ENCODE data around the gene ITPRIP.
A peak's percentile ranks its signal among the peaks of the same experiment; 100 is the strongest.

Gene ITPRIP

DNA sequence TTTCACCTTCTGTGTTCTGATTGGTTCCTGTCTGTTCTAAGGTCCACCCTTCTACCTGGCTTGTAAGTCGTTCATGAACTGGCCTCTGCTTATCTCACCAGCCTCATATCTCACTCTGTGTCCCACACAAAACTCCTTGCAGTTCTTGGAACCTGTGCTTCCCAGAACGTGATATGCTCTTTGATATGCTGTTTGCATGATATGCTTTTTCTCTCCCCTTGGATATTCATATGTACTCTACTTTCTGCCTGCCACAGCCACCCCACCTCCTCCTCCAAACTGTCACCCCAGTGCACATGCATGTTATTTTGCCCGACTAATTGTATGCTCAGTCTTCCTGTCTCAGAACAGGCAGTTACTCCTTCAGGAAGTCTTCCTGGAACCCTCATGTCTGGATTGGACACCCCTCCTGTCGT, 1.9 kb upstream of the ITPRIP start:
- DNase-seq, result peak; percentile 47

DNA sequence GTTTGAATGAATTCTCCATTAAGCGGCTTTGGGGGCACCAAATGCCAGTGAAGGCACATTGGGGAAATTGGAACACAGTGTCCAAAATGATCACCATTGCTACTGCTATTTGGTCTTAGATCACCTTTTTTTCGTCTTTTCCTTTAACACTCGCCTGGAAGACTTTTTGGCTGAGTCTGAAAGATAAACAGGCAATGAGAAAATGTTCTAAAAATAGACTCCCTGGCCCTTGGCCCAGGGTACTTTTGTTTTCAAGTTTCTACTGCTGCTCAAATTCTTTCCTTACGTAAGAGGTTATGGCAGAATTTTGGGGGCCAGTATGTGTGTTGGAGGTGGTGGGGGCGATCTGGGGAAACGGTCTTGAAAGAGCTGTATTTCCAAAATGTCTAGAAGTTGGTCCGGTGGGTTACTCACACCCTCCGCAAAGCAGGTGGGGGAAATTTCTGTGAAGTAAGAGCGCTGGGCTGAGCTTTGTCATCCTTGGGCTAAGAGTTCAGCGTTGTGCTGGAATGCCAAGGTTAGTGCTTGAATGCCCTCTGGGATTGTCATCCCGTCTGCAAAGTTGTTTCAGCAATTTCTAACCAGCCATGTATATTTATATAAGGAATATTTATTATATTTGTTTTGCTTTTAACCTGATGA, 1.3 kb upstream of the ITPRIP start:
- peak; percentile 51 for DNase-seq

DNA sequence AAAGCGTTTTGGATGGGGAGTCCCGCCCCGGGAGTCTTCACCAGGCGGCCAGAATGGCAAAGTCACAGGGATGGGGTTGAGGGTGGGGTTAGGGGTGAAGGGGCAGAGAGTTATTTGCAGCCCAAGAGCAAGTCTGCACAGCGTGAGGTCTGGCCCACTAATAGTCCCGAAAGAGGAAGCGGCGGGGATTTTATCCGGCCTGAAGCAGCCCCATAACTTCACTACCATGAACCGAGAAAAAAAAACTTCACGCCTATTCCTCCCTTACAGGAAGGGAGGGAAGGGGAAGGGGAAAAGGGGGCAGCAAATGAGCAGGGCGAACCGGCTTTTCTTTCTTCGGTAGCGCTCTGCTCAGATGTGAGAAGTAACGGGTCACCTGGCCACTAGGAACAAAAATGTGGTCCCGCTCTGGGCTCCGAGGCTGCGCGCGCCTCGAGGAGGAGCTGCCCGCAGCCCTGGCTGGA, 712 bp downstream of the ITPRIP start:
- DNase-seq, result peak; percentile 77

DNA sequence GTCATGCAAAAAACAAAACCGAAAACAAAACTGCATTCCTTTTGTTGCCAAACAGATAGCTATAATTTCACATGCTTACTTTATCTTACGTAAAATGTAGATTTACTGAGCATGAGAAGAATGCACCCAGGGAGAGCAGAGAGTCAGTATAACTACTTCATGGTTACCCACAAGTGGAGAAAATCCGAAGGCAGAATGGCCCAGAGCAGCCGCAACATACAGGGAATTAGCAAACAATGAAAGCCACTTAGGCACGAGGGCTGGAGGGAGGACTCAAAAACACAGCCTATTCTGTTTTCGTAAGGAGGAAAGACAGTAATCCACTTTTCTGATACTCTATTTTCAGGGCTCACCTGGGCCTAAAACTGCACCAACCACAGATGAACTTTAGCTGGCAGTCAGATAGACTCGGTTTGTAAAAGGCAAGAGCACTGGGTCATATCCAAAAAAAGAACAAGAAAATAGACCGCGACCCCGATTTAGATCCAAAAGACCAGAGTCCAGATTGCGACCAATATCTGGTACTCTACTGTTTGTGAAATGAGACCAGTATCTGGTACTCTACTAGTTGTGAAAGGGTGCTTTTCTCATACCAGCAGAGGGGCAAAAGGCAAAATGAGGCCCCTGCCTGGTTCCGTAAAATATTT, 1.3 kb downstream of the ITPRIP start:
- DNase-seq, result peak; percentile 52

DNA sequence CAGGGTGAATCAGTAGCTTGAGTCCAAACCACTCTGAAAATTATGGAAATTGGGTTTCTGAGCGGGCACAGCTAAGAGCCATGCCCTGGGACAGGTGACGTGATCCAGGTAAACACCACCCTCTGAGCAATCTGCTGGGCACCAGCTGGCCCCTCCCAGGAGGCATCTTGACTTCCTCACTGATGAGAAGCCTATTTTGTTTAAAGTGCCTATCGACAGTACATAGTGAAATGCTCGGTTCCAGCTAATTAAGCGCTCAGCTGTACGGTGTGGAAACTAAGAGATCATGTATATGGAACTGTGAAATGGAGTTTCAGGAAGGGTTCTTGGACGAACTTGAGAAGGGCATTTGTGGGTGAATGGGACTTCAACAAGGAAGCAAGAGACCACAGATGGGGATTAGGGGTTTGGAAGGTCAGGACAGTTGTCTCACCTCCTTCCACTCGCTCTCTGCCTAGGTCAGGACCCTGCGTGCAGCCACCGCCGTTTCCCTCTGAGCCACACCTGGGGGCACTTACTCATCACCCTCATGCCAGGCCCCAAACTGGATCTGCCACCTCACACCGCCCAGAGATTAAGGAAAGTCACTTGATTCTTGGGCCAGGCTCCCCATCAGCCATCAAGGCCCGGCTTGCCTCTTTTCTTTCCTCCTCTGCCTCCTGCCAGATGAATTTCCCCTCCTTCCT, 3.2 kb downstream of the ITPRIP start:
- peak; percentile 45 for DNase-seq

DNA sequence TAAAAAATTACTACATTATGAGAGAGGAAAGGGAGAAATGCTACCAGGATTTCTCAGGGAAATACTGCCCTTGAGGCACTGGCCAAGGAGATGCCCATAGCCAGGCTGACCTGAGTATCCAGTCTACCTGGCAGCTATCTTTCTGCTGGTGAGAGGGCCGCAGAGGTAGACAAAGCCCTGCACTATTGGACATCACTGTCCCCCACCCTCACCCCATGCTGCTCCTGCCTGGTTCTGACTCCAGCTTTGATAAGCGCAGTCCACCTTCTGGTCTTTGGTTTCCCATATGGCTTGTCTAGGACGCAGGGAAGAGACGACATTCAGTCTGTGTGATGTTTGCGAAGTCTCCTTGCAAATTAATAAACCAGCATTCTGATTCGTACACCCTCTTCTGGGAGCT, 3.7 kb downstream of the ITPRIP start:
- DNase-seq, result no peak

DNA sequence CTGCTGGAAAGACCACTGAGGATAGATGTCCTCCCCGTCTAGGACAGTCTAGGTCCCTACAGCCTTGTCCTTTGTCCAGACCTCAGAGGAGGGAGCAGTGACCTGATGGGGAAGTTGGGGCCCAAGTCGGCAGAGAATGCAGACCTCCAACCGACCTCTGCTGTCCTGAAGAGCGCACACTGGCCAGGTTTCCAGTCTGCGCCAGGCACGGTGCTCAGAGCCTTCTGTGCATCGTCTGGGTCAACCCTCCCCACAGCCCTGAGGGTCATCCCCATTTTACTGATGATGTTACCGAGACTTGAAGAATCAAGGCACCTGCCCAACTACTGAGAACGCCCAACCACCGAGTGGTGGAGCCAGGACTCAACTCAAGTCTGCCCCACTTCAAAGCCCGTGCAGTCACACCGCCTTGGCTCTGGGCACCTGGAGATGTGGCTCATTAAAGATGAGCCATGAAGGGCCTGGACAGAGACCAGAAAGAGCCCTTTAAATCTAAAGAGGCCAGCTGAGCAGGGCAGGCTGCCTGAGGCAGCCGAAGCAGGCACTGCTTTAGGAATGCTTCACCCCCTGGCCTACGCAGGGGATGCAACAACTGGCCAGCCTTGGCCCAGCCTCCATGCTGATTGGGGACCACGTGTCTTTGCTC, 4.4 kb downstream of the ITPRIP start:
- peak; percentile 42 for DNase-seq

DNA sequence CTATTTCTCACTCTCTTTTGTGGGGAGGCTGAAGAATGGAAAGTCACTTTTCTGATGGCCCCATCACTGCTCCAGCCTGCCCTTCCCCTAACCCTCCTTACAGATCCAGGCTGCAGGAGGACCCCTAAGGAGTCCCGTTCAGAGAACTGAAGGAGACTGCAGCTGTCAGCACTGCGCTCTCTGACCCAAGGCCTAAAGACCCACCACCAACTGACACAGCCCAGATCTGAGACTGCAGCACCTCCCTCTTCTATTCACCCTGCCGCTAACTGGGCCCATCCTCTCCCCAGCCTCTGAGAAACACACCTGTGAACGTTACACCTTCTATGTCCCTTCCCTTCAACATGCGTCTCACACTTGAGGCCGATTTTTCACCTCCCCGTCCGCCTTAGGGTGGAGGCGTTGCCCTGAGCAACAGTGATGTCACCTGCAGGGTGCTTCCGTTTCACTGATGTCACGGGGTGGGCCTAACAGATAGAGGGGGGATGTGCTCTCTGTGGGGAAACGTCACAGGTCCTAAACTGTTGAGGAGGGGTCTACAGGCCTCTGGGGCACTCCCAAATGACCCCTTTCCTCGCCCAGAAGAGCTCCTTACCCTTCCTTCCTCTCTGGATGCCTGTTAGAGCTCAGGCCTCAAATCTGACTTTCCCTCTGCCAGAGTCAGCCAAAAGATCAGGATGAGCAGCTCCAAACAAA, 5.1 kb downstream of the ITPRIP start:
- peak; percentile 40 for DNase-seq

DNA sequence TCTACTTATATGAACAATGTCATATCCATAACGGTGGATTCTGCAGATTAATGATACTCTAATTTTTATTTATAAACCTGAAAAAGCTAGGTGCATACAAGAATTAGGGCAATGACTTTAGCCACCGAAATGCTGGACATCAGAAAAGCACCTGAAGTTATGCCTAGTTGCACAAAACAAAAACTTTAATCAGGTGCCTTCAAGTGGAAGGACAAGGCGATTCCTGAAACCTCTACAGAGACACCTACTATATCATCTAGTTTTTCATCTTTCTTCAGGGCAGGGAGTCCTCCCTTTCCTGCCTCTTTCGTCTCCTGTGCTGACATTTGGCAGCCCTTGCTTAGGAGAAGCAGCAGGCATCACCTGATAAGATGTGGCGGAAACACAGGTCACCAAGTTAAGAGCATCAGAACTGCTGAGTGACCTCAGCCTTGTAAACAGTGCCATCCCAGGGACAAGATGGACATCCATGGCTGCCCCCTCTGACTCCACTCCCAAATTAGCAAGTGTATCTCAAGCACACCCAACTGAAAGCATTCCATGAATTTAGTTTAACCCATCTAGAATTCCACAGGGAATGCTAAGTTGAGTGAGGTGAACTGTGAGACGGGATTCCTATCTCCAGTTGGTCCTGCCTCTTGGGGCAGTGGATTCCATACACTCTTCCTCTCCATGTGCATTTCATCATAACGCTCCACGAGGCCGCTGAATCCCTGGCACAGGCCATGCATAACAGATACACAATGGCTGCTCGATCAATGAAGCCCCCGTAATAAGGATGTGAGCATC, 5.8 kb downstream of the ITPRIP start:
- DNase-seq, result peak; percentile 64

DNA sequence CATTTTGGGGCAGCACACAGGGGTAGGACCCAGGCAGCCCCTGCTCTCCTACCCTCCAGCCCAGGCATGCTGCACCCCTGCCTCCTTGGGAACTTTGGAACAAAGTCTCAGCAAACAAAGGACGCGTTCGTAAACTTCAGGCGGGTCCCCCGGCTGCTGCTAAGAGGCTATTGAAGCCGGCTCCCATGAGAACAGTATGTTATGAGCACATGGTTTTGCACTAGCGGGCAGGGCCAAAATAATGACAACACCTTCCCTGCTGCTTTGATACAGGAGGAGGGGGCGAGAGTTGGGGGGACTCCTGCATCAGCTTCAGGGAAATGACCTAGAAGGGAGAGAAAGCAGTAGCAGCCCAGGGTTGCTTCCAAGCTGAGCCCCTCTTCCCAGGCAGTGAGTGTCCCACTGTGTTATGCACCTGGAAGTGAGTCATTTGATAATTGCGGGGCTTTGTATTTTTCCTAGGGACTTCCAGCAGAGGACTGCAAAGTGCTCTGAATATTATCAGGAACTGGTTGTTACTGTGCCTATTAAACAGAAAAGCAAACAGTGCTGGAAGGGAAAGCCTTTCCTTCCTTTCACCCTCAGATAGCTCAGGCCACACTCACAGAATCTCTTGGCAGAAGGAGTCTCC, 6.9 kb downstream of the ITPRIP start:
- DNase-seq, result peak; percentile 87

DNA sequence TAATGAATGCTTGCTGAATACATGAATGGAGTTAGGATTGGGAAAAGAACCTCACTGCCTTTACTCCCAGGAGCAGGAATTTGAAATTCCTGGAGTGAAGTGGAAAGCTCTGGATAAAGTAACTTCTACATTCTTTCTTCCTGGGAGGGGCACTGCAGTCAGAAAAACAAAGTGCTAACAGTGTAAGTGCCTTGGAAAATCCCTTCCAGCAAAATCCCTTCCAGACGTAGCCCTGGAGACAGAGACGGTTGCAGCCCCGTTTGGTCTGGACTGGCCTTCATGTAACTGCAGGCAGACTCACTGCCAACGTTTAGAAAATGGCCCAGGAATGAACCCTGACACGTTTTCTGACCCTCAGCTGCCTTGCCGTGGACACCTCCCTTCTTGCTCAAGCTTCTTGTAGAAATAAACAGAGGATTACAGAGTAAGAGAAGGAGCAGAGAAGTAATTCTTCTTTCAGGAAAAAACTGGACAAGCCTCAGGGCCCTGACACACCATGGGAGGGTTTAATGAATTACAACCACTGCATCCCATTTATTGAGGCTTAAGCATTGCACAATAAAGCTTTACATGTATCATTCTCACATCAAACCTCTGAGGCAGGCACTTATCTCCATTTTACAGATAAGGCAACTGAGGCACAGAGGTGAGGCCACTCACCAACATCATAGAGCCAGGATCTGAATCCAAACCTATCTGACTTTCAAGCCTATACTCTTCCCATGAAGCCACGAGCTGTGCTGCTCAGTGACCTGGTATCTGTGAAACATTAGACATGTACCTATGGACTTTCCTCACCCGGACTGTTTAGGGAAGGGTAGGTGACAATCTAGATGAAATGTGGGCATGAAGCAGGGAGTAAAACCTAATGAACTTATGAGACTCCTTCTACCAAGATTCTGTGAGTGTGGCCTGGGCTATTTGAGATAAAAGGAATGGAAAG, 7.8 kb downstream of the ITPRIP start:
- peak; percentile 95 for DNase-seq

DNA sequence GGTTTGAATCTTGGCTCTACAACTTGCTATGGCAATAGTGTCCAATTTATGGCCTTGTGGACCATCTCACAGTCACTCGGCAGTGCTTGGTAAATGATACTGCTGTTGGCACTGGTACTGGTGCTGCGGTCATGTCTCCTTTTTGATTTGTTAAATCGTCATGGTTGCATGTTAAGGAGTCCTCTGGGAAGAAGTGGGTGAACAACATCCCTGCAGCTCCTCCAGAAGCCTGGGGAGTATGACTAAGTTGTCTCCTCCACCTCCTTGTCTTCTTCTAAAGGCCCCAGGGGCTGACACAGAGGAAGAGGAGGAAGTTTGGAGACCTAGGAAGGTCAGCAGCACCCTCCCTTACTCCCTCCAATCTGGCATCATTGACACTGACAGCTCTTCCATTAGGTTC, 8.5 kb downstream of the ITPRIP start:
- DNase-seq, result no peak

DNA sequence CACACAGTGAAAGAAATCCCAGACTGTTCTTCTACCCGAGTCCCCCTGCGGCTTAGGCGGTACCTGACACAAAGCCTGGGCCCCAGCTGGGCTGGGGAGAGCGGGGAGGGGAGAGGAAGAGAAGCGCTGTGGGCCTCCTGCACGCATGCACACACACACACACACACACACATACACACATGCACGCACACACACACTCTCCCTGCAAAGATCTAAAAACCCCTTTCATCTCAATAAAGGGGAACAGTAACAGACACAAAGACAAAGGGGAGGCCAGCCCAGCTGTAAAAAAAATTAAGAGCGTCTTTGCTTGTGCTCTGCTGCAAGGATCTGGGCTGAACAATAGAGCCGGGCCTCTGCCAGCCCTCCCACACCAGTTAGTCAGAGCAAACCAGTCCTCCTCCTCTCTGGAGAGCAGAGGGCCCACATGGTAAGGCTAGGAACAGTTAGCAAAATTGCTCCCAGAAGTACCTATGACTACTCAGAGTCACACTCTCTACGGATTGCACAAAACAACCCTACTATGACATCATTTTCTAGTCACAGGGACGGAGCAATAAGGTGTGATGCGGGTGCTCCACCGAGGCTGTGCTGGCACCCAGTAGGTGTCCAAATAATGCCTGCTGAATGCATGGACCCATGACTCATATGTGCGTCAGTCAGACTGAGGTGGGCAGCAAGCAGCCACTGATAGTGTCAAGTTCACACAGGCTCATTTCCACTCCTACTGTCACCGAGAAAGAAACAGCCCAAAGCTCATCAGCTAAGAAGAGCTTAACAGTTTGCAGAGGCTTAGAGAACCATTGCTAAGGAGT, 9.2 kb downstream of the ITPRIP start:
- peak; percentile 90 for DNase-seq

DNA sequence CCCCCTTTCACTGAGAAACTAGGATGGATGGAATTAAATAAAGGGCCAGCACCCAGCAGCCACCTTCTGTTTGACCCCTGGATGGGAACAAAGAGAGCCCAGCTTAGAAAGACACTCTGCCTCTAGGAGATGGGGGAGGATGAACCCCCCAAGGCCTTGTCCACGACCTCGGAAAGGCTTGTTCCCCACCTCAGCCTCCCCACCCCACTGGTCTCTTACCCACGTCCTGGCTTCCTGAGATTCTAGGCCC, 9.7 kb downstream of the ITPRIP start:
- no peak for DNase-seq

DNA sequence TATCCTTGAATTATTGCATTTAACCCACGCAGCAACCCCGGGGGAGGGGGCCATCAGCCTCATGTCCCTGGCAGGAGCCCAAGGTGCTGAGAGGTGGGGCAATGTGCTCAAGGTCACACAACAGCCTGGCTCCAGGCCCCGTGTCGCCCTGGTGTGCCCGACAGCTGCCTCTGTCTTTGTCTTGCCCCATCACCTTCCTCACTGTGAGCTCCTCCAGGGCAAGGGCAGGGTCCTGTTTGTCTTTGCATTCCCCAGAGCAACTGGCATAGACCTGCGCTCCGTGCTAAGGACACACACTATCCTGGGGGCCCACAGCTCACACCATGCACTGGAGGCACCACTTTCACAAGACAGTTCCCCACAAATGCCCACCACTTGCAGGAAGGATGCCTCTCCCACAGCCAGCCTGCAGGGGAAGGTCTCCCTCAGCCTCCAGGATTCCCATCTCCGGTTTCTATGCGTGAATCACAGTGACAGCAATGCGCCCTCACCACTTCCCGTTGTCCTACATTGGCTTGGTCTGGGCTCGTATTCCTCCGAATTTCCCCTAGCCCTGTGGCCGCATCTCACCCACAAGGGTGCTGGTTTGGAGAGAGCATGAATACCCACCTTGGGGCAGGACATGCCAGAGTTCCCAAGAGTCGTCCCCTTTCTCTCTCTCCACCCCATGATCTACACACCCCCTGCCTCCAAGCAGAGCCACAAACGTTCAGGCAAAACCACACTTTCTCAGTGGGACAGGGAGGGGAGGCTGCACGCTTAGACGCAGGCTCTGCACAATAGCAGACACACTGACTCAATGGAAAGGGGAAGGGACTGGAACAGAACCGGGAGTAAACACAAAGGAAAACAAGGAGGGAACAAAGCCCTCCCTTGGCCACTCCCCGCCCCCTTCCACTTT, 10.3 kb downstream of the ITPRIP start:
- DNase-seq, result peak; percentile 82

DNA sequence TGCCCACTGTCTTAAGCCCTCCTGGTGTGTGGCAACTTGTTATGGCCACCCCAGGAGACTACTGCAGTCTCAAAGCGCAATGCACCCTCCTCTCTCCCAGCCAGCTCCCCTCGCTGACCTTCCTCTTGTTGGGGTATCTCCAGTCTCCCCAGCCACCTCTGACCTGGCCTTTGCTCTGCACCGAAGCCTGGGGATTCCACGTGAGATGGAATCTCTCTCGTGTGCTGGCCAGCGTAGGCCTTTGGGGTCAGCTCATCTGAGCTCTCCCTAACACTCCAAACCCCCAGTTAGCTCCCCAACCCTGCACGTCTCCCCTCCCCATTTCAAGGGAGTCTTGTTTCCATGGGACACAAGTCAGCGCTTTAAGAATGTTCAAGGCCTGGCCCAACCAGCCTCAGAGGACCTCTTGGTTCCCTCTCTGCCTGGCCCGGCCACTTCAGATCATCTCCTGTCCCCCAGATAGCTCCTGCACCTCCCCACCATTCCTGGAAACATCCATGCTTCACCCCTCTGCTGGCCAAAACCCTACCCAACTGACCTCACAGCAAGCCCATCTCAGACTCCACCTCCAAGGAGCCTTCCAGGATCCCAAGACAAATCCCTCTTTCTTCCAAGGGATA, 11.2 kb downstream of the ITPRIP start:
- no peak for DNase-seq

DNA sequence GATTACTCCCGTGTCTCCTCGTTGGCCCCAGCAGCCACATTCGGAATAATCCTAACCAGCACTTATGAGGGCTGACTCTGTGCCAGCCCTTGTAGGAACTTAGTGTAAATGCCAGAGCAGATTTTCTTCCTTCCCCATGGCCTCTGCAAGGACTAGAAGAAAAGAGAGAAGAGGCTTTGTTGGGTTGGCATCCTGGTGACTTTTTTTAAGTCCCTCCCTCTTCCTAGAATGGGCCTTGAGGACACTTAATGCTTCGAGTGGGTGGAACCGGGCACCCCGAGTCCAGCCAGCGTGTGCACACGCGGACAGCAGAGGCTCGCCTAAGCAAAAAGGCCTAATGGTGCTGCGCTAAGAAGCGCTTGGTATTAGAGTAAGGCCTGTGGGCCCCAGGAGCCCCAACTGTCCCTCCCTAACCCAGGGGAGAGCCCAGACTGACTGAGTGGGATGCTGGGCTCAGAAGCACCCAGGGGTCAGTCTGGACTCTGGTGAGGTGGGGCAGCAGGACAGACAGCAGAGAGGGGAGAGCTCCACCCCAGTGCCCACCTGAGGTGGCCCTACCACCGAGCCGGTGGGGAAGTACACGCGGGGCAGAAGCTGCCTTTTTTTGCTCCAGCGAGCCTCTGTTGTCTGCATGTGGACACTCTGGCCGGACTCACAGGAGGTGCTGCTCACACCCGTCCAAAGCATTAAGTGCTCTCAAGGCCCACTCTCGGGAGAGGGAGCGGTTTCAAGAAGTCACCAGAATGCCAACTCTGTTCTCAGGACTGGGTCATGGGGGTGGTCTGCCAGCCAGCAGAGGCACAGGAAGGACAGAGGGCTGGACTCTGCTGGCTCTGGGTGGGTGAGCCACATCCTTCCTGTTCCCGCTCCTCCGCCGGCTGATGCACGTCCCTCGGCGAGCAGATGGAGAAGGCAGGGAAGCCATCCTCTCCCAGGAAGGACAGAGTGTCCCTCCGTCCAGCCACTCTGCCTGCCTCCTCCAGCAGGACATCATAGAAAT, 12.5 kb downstream of the ITPRIP start:
- no peak for DNase-seq

Measured in islet precursor cell (in vitro differentiated cells).